GM23338 (cell line): Measurements from ENCODE around the gene ROR1. TPM values are rescaled to one million over a fixed set of nuclear protein-coding genes. Genes with fewer than 3 reads are reported as not detected.

ENCODE experiments used
- JUNB ChIP-seq: IDR thresholded peaks from one replicate; pipeline ENCODE4 v1.6.1; 2016; ENCODE audit warnings: antibody characterized with exemption; ENCODE audit not compliant: unreplicated experiment
- NANOG ChIP-seq: IDR thresholded peaks from 2 replicates; pipeline ENCODE4 v1.6.1; 2016; ENCODE audit warnings: antibody characterized with exemption, borderline replicate concordance
- polyA plus RNA-seq: library from polyadenylated mRNA; unstranded; fragments of >200 nt; fragmentation: Nextera tagmentation; extraction: Ambion mirVana; gene quantifications from 2 replicates; pipeline ENCODE4 v1.2.1, GENCODE V29; 2016
- total RNA-seq: library from RNA; depleted of rRNA; stranded (reverse); fragments of >200 nt; shearing (Covaris generic); gene quantifications from 2 replicates; pipeline ENCODE4 v1.2.3, GENCODE V29; 2014
- TF ChIP-seq, protein P1 (sequence below): fragments of 250-450 bp; sonication (Bioruptor Pico); IDR thresholded peaks from 2 replicates; pipeline ENCODE4 v1.5.0; 2020; ENCODE audit warnings: mild to moderate bottlenecking, moderate library complexity
- TF ChIP-seq, protein P2 (sequence below): IDR thresholded peaks from 2 replicates; pipeline ENCODE4 v1.6.1; 2016; ENCODE audit warnings: antibody characterized with exemption
- TF ChIP-seq, protein P3 (sequence below), 2 experiments: fragments of 200-600 bp in 1 of 2; sonication (generic) in 1 of 2; conservative IDR thresholded peaks; 2 replicates each; pipeline versions ENCODE4 v1.5.1 to v1.6.1; 2016 to 2017; ENCODE audit warnings: antibody characterized with exemption in 2 of 2, low read depth in 2 of 2, mild to moderate bottlenecking in 2 of 2, moderate library complexity in 1 of 2

Gene ROR1
- total and polyA plus RNA-seq, 2 experiments from 2014 or later = 59.7 to 96.0 TPM

DNA sequence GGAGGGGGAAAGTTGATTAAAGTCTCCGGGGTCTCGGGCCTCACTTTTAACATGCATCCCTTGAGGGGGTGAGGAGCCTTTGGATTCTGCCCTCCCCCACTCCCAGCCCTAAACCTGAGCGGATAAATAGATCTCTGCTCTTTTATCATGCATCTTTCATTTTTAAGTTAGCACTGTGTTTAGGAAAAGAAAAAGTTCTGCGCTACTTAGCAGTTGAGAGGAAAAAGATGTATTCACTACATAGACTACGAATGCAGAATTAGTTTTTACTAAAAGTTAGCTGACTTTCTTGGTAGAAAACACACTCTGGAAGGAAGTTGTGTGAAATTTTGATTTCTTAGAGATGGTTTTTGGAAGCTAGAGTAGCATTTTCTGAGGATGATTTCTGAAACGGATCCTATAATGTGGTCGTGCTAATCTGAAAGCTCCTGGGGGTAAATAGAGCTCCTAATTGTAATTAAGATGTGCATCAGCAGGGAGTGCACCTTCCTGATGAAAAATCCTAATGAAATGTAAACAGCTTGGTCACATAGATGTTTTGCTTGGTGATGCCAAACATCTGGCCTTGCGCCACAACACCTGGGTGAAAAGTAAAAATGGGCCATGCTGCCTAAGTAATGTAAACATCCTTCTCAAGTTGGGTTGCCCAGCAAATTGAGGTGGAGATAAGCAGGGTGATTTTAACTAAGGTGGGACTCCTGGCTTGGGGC lies 1.8 kb downstream of the ROR1 start (continued):
- TF ChIP-seq, protein P1, sequence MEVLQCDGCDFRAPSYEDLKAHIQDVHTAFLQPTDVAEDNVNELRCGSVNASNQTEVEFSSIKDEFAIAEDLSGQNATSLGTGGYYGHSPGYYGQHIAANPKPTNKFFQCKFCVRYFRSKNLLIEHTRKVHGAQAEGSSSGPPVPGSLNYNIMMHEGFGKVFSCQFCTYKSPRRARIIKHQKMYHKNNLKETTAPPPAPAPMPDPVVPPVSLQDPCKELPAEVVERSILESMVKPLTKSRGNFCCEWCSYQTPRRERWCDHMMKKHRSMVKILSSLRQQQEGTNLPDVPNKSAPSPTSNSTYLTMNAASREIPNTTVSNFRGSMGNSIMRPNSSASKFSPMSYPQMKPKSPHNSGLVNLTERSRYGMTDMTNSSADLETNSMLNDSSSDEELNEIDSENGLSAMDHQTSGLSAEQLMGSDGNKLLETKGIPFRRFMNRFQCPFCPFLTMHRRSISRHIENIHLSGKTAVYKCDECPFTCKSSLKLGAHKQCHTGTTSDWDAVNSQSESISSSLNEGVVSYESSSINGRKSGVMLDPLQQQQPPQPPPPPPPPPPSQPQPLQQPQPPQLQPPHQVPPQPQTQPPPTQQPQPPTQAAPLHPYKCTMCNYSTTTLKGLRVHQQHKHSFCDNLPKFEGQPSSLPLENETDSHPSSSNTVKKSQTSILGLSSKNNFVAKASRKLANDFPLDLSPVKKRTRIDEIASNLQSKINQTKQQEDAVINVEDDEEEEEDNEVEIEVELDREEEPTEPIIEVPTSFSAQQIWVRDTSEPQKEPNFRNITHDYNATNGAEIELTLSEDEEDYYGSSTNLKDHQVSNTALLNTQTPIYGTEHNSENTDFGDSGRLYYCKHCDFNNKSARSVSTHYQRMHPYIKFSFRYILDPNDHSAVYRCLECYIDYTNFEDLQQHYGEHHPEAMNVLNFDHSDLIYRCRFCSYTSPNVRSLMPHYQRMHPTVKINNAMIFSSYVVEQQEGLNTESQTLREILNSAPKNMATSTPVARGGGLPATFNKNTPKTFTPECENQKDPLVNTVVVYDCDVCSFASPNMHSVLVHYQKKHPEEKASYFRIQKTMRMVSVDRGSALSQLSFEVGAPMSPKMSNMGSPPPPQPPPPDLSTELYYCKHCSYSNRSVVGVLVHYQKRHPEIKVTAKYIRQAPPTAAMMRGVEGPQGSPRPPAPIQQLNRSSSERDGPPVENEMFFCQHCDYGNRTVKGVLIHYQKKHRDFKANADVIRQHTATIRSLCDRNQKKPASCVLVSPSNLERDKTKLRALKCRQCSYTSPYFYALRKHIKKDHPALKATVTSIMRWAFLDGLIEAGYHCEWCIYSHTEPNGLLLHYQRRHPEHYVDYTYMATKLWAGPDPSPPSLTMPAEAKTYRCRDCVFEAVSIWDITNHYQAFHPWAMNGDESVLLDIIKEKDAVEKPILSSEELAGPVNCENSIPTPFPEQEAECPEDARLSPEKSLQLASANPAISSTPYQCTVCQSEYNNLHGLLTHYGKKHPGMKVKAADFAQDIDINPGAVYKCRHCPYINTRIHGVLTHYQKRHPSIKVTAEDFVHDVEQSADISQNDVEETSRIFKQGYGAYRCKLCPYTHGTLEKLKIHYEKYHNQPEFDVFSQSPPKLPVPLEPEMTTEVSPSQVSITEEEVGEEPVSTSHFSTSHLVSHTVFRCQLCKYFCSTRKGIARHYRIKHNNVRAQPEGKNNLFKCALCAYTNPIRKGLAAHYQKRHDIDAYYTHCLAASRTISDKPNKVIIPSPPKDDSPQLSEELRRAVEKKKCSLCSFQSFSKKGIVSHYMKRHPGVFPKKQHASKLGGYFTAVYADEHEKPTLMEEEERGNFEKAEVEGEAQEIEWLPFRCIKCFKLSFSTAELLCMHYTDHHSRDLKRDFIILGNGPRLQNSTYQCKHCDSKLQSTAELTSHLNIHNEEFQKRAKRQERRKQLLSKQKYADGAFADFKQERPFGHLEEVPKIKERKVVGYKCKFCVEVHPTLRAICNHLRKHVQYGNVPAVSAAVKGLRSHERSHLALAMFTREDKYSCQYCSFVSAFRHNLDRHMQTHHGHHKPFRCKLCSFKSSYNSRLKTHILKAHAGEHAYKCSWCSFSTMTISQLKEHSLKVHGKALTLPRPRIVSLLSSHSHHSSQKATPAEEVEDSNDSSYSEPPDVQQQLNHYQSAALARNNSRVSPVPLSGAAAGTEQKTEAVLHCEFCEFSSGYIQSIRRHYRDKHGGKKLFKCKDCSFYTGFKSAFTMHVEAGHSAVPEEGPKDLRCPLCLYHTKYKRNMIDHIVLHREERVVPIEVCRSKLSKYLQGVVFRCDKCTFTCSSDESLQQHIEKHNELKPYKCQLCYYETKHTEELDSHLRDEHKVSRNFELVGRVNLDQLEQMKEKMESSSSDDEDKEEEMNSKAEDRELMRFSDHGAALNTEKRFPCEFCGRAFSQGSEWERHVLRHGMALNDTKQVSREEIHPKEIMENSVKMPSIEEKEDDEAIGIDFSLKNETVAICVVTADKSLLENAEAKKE (CRISPR knock-in tag) = 0 out of 2 replicates have a peak, but pooled peaks have one; percentile 8
- TF ChIP-seq NANOG = 0 out of 2 replicates have a peak, but pooled peaks have one; percentile 46
- TF ChIP-seq, protein P2, sequence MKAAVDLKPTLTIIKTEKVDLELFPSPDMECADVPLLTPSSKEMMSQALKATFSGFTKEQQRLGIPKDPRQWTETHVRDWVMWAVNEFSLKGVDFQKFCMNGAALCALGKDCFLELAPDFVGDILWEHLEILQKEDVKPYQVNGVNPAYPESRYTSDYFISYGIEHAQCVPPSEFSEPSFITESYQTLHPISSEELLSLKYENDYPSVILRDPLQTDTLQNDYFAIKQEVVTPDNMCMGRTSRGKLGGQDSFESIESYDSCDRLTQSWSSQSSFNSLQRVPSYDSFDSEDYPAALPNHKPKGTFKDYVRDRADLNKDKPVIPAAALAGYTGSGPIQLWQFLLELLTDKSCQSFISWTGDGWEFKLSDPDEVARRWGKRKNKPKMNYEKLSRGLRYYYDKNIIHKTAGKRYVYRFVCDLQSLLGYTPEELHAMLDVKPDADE = no peak
- TF ChIP-seq JUNB = no peak
- TF ChIP-seq, protein P3, sequence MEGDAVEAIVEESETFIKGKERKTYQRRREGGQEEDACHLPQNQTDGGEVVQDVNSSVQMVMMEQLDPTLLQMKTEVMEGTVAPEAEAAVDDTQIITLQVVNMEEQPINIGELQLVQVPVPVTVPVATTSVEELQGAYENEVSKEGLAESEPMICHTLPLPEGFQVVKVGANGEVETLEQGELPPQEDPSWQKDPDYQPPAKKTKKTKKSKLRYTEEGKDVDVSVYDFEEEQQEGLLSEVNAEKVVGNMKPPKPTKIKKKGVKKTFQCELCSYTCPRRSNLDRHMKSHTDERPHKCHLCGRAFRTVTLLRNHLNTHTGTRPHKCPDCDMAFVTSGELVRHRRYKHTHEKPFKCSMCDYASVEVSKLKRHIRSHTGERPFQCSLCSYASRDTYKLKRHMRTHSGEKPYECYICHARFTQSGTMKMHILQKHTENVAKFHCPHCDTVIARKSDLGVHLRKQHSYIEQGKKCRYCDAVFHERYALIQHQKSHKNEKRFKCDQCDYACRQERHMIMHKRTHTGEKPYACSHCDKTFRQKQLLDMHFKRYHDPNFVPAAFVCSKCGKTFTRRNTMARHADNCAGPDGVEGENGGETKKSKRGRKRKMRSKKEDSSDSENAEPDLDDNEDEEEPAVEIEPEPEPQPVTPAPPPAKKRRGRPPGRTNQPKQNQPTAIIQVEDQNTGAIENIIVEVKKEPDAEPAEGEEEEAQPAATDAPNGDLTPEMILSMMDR (conservative IDR thresholded peaks at IDR 0.05; ENCODE audit: low read depth in 2 of 2) = no peak
